GM12875 (cell line): Measurements from ENCODE around the gene RAMACL.

ENCODE experiments used
- H3K4me3 ChIP-seq: one replicate; pipeline ENCODE4 v1.5.1; 2011; ENCODE audit warnings: low read depth, low read length, control low read depth
- TF ChIP-seq, protein P1 (sequence below): IDR thresholded peaks from 2 replicates; pipeline ENCODE4 v1.5.1; 2011; ENCODE audit warnings: low read depth, mild to moderate bottlenecking, control low read depth, inconsistent platforms, low read length, moderate library complexity, borderline replicate concordance; ENCODE audit not compliant: insufficient read depth

Gene RAMACL

GRCh38 chr6:166621114-166621540, 34.6 kb upstream of the RAMACL start:
- TF ChIP-seq, protein P1, sequence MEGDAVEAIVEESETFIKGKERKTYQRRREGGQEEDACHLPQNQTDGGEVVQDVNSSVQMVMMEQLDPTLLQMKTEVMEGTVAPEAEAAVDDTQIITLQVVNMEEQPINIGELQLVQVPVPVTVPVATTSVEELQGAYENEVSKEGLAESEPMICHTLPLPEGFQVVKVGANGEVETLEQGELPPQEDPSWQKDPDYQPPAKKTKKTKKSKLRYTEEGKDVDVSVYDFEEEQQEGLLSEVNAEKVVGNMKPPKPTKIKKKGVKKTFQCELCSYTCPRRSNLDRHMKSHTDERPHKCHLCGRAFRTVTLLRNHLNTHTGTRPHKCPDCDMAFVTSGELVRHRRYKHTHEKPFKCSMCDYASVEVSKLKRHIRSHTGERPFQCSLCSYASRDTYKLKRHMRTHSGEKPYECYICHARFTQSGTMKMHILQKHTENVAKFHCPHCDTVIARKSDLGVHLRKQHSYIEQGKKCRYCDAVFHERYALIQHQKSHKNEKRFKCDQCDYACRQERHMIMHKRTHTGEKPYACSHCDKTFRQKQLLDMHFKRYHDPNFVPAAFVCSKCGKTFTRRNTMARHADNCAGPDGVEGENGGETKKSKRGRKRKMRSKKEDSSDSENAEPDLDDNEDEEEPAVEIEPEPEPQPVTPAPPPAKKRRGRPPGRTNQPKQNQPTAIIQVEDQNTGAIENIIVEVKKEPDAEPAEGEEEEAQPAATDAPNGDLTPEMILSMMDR = no peak
- no peak overlapping the region for H3K4me3 ChIP-seq

- H3K4me3 ChIP-seq = no peak overlapping the region
- TF ChIP-seq, protein P1 = no peak
Measured at GRCh38 chr6:166620478-166621113, 34.1 kb upstream of the RAMACL start.

- H3K4me3 ChIP-seq = no peak overlapping the region
- TF ChIP-seq, protein P1 = no peak
Measured at GRCh38 chr6:166619912-166620311, 33.4 kb upstream of the RAMACL start.

DNA sequence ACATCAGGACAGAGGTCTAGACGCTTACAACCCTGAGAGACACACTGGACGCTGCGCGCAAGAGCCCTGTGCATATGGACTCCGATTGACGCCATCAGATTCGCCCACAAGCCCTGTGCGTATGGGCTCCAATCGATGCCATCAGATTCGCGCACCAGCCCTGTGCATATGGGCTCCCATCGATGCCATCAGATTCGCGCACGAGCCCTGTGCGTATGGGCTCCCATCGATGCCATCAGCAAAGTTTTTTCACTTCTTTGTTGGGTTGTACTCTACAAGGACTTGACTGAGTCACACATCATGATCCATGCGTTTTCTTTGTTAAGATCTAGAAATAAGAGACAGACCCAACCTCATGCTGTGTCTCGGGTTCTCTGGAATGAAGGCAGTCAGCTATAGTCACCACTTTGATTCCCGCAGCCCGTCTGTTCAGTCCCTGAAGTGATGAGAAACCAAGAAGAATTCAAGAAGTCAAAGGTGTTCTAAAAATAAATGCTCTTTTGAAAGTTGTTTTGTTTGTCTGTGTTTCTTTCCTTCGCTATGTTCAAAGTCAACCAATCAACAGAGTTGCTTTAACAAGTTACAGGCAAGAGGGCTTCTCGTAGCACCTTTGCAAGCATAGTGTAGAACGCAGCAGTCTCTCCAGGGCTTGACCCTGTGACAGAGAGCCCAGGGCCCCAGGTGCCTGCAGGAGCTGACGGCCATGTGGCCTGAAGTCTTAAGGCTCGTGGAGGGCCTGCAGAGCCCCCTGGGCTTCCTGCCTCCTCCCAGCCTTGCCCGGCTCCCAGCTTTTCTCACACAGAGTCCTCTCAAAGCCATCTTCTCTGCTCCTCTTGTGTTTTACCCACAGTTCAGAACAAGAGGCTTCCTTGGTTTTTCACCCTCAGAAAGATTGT, 32.6 kb upstream of the RAMACL start:
- TF ChIP-seq, protein P1 = no peak
- H3K4me3 ChIP-seq = no peak overlapping the region

- TF ChIP-seq, protein P1 = no peak
- H3K4me3 ChIP-seq = no peak overlapping the region
Measured at GRCh38 chr6:166618251-166618650, 31.8 kb upstream of the RAMACL start.

DNA sequence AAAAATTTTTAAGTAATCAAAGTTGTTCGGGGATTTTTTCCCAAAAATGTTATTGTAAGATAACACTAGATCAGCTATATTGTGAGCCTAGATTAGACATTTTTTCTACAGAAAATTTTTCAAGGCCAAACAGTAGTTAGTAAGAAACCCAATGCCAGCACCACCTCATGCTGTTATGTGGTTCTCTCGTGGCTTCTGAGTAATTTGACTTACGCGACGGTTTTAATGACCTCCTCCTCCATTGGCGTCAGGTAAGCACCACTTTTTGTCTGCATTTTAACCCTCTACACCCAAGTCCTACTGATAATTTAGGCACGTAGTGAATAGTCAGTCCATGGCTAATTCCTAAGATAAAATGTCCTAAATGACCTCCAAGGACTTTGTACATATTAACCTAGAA, 30.9 kb upstream of the RAMACL start:
- H3K4me3 ChIP-seq = no peak overlapping the region
- TF ChIP-seq, protein P1 = no peak
